Embryonic facial prominence (tissue), 1 donor: ENCODE data around the gene TNRC6C.
A peak's percentile ranks its signal among the peaks of the same experiment; 100 is the strongest.

Source experiments
- DNase-seq: peaks from one replicate; pipeline ENCODE4 v3.0.0-alpha.2; 2016; ENCODE audit errors: extremely low spot score

TNRC6C gene

GRCh38 chr17:77957857-77958715 lies at the start of gene TNRC6C:
TNRC6C (plus strand) TSS chr17:77958703; CDS start chr17:78004207, 45,504 bp downstream.
- DNase-seq, result peak; percentile 99

- DNase-seq, result no peak
Observed at GRCh38 chr17:77909236-77909635, 49.3 kb upstream of the TNRC6C start.

- DNase-seq, result no peak
Observed at GRCh38 chr17:77909816-77910215, 48.7 kb upstream of the TNRC6C start.

GRCh38 chr17:77914385-77915254 lies 43.9 kb upstream of the TNRC6C start:
- peak; percentile 75 for DNase-seq

- DNase-seq, result no peak
Observed at GRCh38 chr17:77915594-77916021, 42.9 kb upstream of the TNRC6C start.

- no peak for DNase-seq
Observed at GRCh38 chr17:77916264-77916663, 42.2 kb upstream of the TNRC6C start.

GRCh38 chr17:77916703-77917481 lies 41.6 kb upstream of the TNRC6C start:
- DNase-seq, result no peak

GRCh38 chr17:77919276-77919675 lies 39.2 kb upstream of the TNRC6C start:
- no peak for DNase-seq

- DNase-seq, result no peak
Observed at GRCh38 chr17:77923135-77923534, 35.4 kb upstream of the TNRC6C start.

GRCh38 chr17:77923776-77924513 lies 34.6 kb upstream of the TNRC6C start:
- DNase-seq, result no peak

- no peak for DNase-seq
Observed at GRCh38 chr17:77924757-77925336, 33.7 kb upstream of the TNRC6C start.

- no peak for DNase-seq
Observed at GRCh38 chr17:77925831-77926543, 32.5 kb upstream of the TNRC6C start.

GRCh38 chr17:77926981-77927380 lies 31.5 kb upstream of the TNRC6C start:
- no peak for DNase-seq

- no peak for DNase-seq
Observed at GRCh38 chr17:77927777-77928518, 30.6 kb upstream of the TNRC6C start.

GRCh38 chr17:77928519-77929179 lies 29.9 kb upstream of the TNRC6C start:
- DNase-seq, result no peak

- DNase-seq, result no peak
Observed at GRCh38 chr17:77929180-77929564, 29.3 kb upstream of the TNRC6C start.

GRCh38 chr17:77929871-77930436 lies 28.5 kb upstream of the TNRC6C start:
- no peak for DNase-seq
